SK-N-MC (cell line): ENCODE measurements around the gene FUBP1.
"Not testable (repeated sequence)": the region's sequence is repeated elsewhere in the genome, so short reads cannot be mapped to it uniquely, and the experiment has no call there.

Source experiments
- DNase-seq: peaks from one replicate; pipeline ENCODE4 v3.0.0-alpha.2; 2011; ENCODE audit warnings: low read depth, low spot score
- H3K27ac ChIP-seq: fragments of 200-600 bp; sonication (generic); 2 replicates; pipeline ENCODE4 v1.5.1; 2016; ENCODE audit warnings: mixed run types
- H3K36me3 ChIP-seq: fragments of 200-600 bp; sonication (generic); 2 replicates; pipeline ENCODE4 v1.6.1; 2017; ENCODE audit warnings: antibody characterized with exemption, low read length, mixed read lengths; ENCODE audit not compliant: insufficient read depth
- H3K4me3 ChIP-seq: fragments of 200-600 bp; sonication (generic); 2 replicates; pipeline ENCODE4 v1.5.1; 2016
- H3K9ac ChIP-seq: fragments of 200-600 bp; sonication (generic); 2 replicates; pipeline ENCODE4 v1.8.0; 2017; ENCODE audit warnings: mixed run types, mixed read lengths; ENCODE audit not compliant: insufficient read length
- H3K9me3 ChIP-seq: fragments of 200-600 bp; sonication (generic); 2 replicates; pipeline ENCODE4 v1.6.1; 2017; ENCODE audit warnings: low read depth, mild to moderate bottlenecking, antibody characterized with exemption, low read length, moderate library complexity, mixed read lengths
- EZH2 ChIP-seq: fragments of 200-600 bp; sonication (generic); IDR thresholded peaks from one replicate; pipeline ENCODE4 v1.6.1; 2017; ENCODE audit warnings: antibody characterized with exemption
- FOXP2 ChIP-seq: optimal IDR thresholded peaks from 2 replicates; pipeline ENCODE3; 2011; ENCODE audit warnings: mild to moderate bottlenecking, moderate library complexity; ENCODE audit not compliant: insufficient read depth; ENCODE audit errors: extremely low read length, control extremely low read depth
- POLR2AphosphoS5 ChIP-seq: IDR thresholded peaks from 2 replicates; pipeline ENCODE4 v1.6.1; 2012; ENCODE audit warnings: mild to moderate bottlenecking, low read depth, low read length, borderline replicate concordance

FUBP1 gene

DNA sequence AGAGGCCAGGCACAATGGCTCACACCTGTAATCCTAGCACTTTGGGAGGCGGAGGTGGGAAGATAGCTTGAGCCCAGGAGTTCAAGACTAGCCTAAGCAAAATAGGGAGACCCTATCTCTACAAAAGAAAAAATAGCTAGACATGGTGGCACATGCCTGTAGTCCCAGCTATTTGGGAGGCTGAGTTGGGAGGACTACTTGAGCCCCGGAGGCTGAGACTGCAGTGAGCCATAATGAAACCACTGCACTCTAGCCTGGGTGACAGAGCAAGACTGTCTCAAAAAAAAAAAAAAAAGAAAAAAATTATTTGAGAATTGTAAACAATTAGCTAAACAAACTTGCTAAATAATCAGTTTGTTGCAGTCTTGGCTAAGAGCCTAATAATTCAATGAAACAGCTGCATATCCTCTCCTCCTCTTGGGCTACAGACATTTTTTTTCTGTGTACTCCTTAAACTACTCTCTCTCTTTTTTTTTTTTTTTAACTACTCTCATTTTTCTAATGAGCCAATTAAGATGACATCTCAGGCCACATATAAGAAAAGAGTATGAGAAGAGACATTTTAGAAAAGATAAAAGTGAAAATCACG, 15.3 kb upstream of the FUBP1 start:
- no peak overlapping the region for H3K9ac ChIP-seq
- no peak for TF ChIP-seq POLR2AphosphoS5
- no peak for TF ChIP-seq EZH2
- no peak for TF ChIP-seq FOXP2
- no peak for DNase-seq

DNA sequence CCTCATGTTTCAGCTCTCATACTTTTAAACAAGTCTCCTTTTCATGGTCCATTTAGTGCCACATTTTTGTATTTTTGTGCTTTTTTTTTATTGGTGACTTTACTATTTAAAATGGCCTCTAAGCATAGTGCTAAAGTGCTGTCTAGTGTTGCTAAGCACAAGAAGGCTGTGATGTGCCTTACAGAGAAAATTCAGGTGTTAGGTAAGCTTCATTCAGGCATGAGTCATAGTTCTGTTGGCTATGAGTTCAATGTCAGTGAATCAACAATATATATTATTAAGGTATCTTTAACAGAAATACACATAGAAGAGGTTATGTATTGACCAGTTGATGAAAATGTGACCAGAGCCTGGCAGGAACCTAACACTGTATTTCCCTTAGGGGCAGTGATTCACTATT, 12.8 kb upstream of the FUBP1 start:
- no peak for DNase-seq
- Histone ChIP-seq H3K9ac (no peak overlapping the region), H3K9me3 (no peaks in the 10 kb centered on the region), H3K27ac (no peak overlapping the region), H3K36me3 (peaks cover 30% of the 10 kb centered on the region), H3K4me3 (no peak overlapping the region)
- no peak for TF ChIP-seq FOXP2
- no peak for TF ChIP-seq EZH2
- no peak for TF ChIP-seq POLR2AphosphoS5

More for the DNA sequence above, 15.3 kb upstream of the FUBP1 start:
- H3K27ac ChIP-seq: peak overlapping the region; percentile 25; the same call in 1 of the 2 replicates
- no peak overlapping the region for H3K4me3 ChIP-seq
- H3K36me3 ChIP-seq: peaks cover 33% of the 10 kb centered on the region
- no peaks in the 10 kb centered on the region for H3K9me3 ChIP-seq

DNA sequence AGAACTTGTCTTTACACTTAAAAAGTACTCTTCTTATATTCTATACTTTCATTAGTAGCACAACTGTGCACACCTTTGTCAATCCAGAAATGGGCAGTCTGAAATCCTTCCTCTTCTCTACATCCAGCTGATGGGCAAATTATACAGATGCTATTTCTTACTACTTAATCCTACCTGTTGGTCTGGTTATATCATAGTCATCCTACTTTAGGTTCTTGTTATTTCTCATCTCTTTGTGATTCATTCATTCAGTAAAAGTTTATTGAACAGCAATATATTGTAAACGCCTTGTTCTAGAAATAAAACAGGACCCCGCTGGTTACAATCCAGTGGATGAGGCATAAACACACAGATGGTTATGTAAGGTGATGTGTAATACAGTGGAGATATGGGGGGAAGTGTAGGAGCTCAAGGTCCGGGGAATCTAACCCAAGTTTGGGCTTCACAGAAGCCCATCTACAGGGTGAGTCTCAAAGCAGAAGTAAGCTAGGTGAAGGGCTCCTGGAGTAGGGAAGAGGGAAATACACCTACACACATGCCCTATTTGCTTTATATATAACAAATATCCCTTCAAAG, 11.8 kb upstream of the FUBP1 start:
- Histone ChIP-seq H3K36me3 (peaks cover 27% of the 10 kb centered on the region), H3K9ac (no peak overlapping the region), H3K27ac (no peak overlapping the region), H3K9me3 (no peaks in the 10 kb centered on the region), H3K4me3 (no peak overlapping the region)
- TF ChIP-seq EZH2: no peak
- DNase-seq: no peak

DNA sequence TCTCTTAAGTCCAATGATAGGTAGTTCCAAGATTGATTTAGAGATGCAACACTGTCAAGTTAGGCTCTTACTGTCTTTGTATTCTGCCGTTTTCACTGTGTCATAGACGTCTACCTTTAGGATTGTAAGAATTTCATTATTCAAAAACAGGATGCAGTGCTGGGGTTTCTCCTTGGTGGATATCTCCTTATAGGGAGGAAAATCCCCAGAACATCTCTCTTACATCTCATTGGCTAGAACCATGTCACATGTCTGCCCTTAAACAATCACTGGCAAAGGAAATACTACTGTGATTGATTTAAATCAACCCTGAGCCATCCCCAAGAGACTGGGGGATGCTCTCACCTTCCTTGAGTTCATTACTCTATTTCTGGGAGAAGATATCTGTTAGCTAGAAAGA, 10.9 kb upstream of the FUBP1 start:
- H3K27ac ChIP-seq: no peak overlapping the region
- TF ChIP-seq EZH2 (no peak), POLR2AphosphoS5 (no peak)
- no peak overlapping the region for H3K4me3 ChIP-seq
- H3K9me3 ChIP-seq: no peaks in the 10 kb centered on the region
- no peak for DNase-seq
- no peak overlapping the region for H3K9ac ChIP-seq
- peaks cover 19% of the 10 kb centered on the region for H3K36me3 ChIP-seq

DNA sequence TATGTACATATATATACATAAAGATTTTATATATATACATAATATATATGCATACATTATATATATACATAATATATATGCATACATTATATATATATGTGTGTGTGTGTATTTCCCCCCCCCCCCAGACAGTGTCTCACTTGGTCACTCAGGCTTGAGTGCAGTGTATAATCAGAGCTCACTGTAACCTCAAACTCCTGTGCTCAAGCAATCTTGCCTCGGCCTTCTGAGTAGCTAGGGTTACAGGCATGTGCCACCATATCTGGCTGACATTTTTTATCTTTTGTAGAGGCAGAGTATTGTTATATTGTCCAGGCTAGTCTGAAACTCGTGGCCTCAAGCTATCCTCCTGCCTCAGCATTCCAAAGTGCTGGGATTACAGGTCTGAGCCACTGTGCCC, 9.0 kb upstream of the FUBP1 start:
- peaks cover 17% of the 10 kb centered on the region for H3K36me3 ChIP-seq
- H3K27ac ChIP-seq: no peak overlapping the region
- DNase-seq: no peak
- H3K9me3 ChIP-seq: no peaks in the 10 kb centered on the region
- H3K9ac ChIP-seq: no peak overlapping the region
- H3K4me3 ChIP-seq: no peak overlapping the region
- TF ChIP-seq POLR2AphosphoS5 (no peak), FOXP2 (no peak), EZH2 (no peak)

DNA sequence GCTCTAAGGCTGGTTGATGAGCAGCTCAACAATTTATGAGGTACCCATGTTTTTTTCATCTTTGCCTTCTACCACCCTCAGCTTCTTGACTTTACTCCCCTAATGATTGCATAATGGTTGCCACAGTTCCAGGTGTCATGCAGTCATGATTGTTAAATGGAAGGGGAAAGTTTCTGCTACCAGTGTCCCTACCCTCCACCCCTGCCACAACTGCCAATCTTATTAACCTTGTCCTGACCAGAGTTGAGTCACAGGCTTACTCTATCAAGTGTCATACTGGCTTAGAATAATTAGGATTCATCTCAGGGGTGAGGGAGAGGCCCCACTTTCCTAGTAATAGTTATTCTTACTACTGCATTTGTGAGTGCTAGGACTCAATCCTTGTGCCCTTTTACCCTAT, 7.9 kb upstream of the FUBP1 start:
- no peak overlapping the region for H3K4me3 ChIP-seq
- no peak for TF ChIP-seq POLR2AphosphoS5
- TF ChIP-seq FOXP2: no peak
- no peak for TF ChIP-seq EZH2
- no peak overlapping the region for H3K9ac ChIP-seq
- DNase-seq: no peak
- H3K9me3 ChIP-seq: no peaks in the 10 kb centered on the region
- no peak overlapping the region for H3K27ac ChIP-seq
- H3K36me3 ChIP-seq: peaks cover 17% of the 10 kb centered on the region

DNA sequence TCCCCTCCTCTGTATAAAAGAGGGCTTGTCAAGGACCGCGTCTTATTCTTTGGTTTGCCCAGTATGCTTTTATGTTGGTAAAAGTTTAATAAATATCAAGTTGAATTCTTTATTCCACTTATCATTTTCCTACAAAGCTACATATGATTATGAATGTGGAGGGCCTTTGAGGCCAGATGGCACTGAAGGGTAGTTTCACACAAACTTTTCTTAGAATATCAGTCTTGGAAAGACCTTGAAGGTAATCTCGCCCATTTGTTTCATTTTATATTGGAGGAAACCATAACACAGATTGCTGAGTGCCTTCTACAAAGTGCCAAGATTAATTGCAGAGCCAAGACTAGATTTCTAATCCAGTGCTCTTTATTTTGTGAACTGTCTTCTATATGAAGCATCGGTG, 5.8 kb upstream of the FUBP1 start:
- Histone ChIP-seq H3K9ac (no peak overlapping the region), H3K4me3 (no peak overlapping the region), H3K27ac (no peak overlapping the region), H3K9me3 (no peaks in the 10 kb centered on the region), H3K36me3 (peaks cover 12% of the 10 kb centered on the region)
- DNase-seq: no peak
- TF ChIP-seq FOXP2: no peak
- no peak for TF ChIP-seq POLR2AphosphoS5
- TF ChIP-seq EZH2: no peak

DNA sequence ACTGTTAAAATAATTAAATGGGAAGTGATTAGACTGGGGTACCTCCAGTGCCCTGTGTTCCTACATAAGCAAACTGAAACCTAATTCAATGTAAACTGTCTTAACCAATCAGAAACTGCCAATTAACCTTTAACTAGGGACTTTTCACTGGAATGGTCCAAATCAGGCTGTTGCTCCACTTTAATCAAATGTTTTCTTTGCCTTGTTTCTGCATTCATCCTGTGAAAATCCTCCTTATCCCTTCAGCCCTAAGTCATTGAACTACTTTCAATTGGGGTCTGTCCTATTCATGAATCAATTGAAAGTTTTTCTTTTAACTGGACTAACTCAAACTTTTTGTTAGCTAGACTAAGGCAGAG, 5.1 kb upstream of the FUBP1 start:
- Histone ChIP-seq H3K27ac (no peak overlapping the region), H3K9ac (no peak overlapping the region), H3K9me3 (no peaks in the 10 kb centered on the region), H3K4me3 (no peak overlapping the region), H3K36me3 (peaks cover 12% of the 10 kb centered on the region)
- DNase-seq: no peak
- TF ChIP-seq POLR2AphosphoS5 (no peak), EZH2 (no peak), FOXP2 (no peak)

DNA sequence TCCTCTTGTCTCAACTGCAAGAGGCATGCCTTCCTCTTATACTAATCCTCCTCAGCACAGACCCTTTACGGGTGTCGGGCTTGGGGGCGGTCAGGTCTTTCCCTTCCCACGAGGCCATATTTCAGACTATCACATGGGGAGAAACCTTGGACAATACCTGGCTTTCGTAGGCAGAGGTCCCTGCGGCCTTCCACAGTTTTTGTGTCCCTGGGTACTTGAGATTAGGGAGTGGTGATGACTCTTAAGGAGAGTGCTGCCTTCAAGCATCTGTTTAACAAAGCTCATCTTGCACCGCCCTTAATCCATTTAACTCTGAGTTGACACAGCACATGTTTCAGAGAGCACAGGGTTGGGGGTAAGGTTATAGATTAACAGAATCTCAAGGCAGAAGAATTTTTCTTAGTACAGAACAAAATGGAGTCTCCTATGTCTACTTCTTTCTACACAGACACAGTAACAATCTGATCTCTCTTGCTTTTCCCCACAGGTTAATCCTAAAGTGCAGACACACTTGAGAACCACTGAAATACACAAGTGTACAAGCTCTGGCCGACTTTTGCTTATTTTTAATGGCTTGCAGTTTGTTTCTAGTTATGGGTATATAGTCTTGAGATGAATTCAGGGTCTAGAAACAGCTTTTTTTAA, 4.6 kb upstream of the FUBP1 start:
- not testable (repeated sequence) for DNase-seq, H3K4me3 ChIP-seq, H3K27ac ChIP-seq, H3K9me3 ChIP-seq, H3K9ac ChIP-seq
- H3K36me3 ChIP-seq: peaks cover 12% of the 10 kb centered on the region
